KOPT-K1 (cell line): ENCODE data around the gene UCHL1.
"Not testable (repeated sequence)": the region's sequence is repeated elsewhere in the genome, so short reads cannot be mapped to it uniquely, and the experiment has no call there.

ENCODE experiments used
- H3K27ac ChIP-seq: fragments of 200-600 bp; sonication (generic); 2 replicates; pipeline ENCODE4 v1.5.1; 2016; ENCODE audit warnings: antibody characterized with exemption, mild to moderate bottlenecking, low read depth, low read length; ENCODE audit not compliant: poor library complexity, severe bottlenecking
- H3K36me3 ChIP-seq: fragments of 200-600 bp; sonication (generic); 2 replicates; pipeline ENCODE4 v1.5.1; 2017; ENCODE audit warnings: antibody characterized with exemption, mild to moderate bottlenecking, low read length, moderate library complexity; ENCODE audit not compliant: insufficient read depth
- H3K9me3 ChIP-seq: fragments of 200-600 bp; sonication (generic); 2 replicates; pipeline ENCODE4 v1.5.1; 2017; ENCODE audit warnings: antibody characterized with exemption, low read length, mild to moderate bottlenecking; ENCODE audit not compliant: insufficient read depth, poor library complexity, severe bottlenecking

UCHL1 gene

GRCh38 chr4:41264212-41264611 is 7.5 kb downstream of the UCHL1 start:
- no peaks in the 10 kb centered on the region for H3K9me3 ChIP-seq
- H3K27ac ChIP-seq = no peak overlapping the region
- H3K36me3 ChIP-seq = no peaks in the 10 kb centered on the region

- Histone ChIP-seq H3K9me3 (no peaks in the 10 kb centered on the region), H3K27ac (no peak overlapping the region), H3K36me3 (no peaks in the 10 kb centered on the region)
Measured at GRCh38 chr4:41267997-41268396, 11.3 kb downstream of the UCHL1 start.

DNA sequence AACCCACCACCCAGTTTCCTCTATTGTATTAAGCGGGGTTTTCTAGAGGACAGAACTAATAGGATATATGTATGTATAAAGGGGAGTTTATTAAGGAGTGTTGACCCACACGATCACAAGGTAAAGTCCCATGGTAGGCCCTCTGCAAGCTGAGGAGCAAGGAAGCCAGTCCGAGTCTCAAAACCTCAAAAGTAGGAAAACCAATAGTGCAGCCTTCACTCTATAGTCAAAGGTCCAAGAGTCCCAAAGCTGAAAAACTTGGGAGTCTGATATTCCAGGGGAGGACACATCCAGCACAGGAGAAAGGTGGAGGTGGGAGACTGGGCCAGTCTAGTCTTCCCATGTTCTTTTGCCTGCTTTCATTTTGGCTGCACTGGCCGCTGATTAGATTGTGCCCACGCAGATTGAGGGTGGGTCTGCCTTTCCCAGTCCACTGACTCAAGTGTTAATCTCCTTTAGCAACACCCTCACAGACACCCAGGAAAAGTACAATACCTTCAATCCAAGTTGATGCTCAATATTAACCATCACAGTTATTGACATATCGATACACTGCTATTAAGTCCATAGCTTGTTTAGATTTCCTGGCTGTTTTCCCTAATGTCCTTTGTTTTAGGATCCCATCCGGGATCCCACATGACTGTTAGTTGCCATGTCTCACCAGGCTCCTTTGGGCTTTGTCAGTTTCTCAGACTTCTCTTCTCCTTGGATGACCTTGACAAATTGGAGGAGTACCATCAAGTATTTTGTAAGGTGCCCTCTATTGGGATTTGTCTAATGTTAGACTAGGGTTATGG is 12.2 kb downstream of the UCHL1 start:
- no peaks in the 10 kb centered on the region for H3K9me3 ChIP-seq
- no peak overlapping the region for H3K27ac ChIP-seq
- H3K36me3 ChIP-seq = no peaks in the 10 kb centered on the region

DNA sequence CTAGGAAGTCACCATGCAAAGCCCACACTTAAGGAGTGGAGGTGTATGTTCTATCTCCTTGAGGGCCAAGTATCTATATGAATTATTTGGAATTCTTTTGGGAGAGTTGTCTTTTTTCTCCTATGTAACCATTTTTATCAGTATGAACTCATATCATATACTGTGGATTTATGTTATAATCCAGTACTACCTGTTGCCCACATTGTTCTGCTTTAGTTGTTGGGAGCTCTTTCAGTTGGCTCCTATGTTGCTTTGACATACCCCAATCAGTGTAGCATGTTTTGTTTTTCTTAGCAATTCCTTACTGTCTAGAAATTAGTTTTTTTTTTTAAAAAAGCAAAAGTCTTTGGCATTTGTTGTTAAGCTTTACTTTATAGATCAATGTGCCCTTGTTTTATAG is 13.0 kb downstream of the UCHL1 start:
- no peaks in the 10 kb centered on the region for H3K36me3 ChIP-seq
- H3K9me3 ChIP-seq = no peaks in the 10 kb centered on the region
- no peak overlapping the region for H3K27ac ChIP-seq

DNA sequence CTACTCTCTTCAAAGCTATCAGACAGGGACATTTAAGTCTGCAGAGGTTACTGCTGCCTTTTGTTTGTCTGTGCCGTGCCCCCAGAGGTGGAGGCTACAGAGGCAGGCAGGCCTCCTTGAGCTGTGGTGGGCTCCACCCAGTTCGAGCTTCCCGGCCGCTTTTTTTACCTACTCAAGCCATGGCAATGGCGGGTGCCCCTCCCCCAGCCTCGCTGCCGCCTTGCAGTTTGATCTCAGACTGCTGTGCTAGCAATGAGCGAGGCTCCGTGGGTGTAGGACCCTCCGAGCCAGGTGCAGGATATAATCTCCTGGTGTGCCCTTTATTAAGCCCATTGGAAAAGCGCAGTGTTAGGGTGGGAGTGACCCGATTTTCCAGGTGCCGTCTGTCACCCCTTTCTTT is 19.2 kb downstream of the UCHL1 start:
- H3K27ac ChIP-seq, H3K36me3 ChIP-seq, H3K9me3 ChIP-seq: not testable (repeated sequence)

- no peaks in the 10 kb centered on the region for H3K9me3 ChIP-seq
- H3K36me3 ChIP-seq = no peaks in the 10 kb centered on the region
- H3K27ac ChIP-seq = no peak overlapping the region
Measured at GRCh38 chr4:41280010-41280409, 23.3 kb downstream of the UCHL1 start.

GRCh38 chr4:41281038-41281634 is 24.4 kb downstream of the UCHL1 start:
- no peaks in the 10 kb centered on the region for H3K36me3 ChIP-seq
- H3K9me3 ChIP-seq = no peaks in the 10 kb centered on the region
- H3K27ac ChIP-seq = no peak overlapping the region

DNA sequence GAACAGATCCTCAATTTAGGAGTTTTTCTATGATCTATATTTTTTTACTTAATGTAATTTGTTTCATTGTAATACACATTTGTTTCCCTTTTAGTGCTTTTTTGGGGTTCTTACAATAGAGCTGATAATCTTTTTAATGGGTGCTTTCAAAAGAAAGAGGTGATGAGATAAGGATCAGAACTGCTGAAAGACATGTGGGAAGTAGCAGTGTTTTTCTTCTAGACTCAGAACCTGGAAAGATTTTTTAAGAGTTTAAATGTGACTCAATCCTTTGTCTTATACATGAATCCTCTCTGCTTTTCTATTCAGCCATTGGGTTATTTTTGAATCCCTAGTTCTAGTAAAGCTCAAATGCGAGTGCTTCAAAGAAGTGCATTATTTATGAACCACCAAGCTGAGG is 25.6 kb downstream of the UCHL1 start:
- no peaks in the 10 kb centered on the region for H3K9me3 ChIP-seq
- no peak overlapping the region for H3K27ac ChIP-seq

GRCh38 chr4:41285202-41285863 is 28.6 kb downstream of the UCHL1 start:
- no peaks in the 10 kb centered on the region for H3K36me3 ChIP-seq
- H3K27ac ChIP-seq = no peak overlapping the region
- H3K9me3 ChIP-seq = no peaks in the 10 kb centered on the region

More for the DNA sequence above, 25.6 kb downstream of the UCHL1 start:
- H3K36me3 ChIP-seq = no peaks in the 10 kb centered on the region

DNA sequence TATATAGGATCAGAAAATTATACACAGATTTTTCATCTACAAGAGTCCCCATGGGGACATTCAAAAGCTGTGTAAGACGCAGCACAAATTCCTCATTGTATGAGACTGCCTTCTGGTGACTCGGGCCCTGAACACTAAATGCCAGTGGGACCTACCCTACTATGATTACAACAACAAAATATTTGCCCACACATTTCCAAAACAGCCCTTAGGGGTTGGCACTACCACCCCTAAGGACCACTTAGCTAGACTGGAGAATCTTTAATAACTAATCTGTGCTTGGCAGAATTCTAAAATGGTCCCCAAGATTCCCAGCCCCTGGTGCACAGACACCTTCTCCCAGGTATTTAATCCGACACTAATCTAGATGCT is 29.1 kb downstream of the UCHL1 start:
- H3K27ac ChIP-seq = no peak overlapping the region
- H3K36me3 ChIP-seq = no peaks in the 10 kb centered on the region
- no peaks in the 10 kb centered on the region for H3K9me3 ChIP-seq

- Histone ChIP-seq H3K9me3 (no peaks in the 10 kb centered on the region), H3K27ac (no peak overlapping the region), H3K36me3 (no peaks in the 10 kb centered on the region)
Measured at GRCh38 chr4:41287005-41287404, 30.3 kb downstream of the UCHL1 start.

DNA sequence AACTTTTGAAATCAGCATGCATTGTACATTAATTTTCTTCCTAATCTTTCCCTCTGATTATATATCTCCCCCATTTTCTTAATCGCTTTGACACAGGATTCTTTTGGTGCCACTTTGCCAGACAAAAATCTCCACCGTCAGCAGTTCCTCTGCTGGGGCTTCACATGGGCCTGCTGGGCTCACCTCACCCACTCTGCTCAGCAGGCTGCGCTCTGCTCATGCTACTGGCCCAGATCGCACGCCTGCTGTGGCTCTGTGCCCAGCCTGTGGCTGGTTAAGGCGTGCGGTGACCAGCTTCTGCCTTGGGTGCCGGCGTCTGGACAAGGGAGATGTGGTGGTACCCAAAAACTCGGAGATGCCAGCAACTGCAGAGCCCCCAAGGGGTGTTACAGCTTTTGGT is 31.1 kb downstream of the UCHL1 start:
- H3K36me3 ChIP-seq = no peaks in the 10 kb centered on the region
- H3K9me3 ChIP-seq = no peaks in the 10 kb centered on the region
- H3K27ac ChIP-seq = no peak overlapping the region

GRCh38 chr4:41288254-41288653 is 31.5 kb downstream of the UCHL1 start:
- Histone ChIP-seq H3K27ac (no peak overlapping the region), H3K9me3 (no peaks in the 10 kb centered on the region), H3K36me3 (no peaks in the 10 kb centered on the region)

GRCh38 chr4:41290479-41290878 is 33.8 kb downstream of the UCHL1 start:
- Histone ChIP-seq H3K9me3 (peaks cover 13% of the 10 kb centered on the region), H3K27ac (no peak overlapping the region)

DNA sequence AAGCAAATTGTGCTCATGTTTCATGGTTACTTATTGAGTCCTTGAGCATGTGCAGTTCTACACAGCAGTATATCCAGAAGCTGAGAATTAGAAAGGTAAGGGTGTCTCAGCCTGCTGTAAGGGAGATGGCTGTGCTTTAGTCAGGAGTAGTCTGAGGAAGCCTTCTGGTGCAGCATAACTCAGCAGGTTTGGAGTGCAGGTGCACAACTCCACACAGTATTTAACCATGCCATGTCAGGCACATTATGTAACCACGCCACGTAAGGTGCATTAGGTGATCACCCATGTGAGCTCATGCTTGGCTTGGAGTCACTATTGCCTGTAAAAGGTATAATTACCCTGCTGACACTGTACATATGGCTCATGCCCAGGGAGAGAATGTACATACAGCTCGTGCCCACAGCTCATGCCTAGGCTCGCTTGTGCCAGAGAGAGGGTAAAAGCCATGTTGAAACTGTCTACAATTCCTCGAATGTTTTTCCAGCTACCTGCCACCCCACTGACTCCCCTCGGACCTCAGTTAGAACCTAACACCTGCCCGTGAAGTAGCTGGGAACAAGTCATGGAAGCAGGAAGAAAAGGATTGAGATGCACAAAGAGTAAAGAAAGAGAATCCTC is 37.8 kb downstream of the UCHL1 start:
- H3K36me3 ChIP-seq = no peaks in the 10 kb centered on the region
- peaks cover 13% of the 10 kb centered on the region for H3K9me3 ChIP-seq
- no peak overlapping the region for H3K27ac ChIP-seq

More at GRCh38 chr4:41290479-41290878, 33.8 kb downstream of the UCHL1 start:
- no peaks in the 10 kb centered on the region for H3K36me3 ChIP-seq
